Myocyte (in vitro differentiated cells): ENCODE results near the gene TPP2. TPM values are rescaled to one million over a fixed set of nuclear protein-coding genes. Genes with fewer than 3 reads are reported as not detected.

Experiments
- DNase-seq: peaks from one replicate; pipeline ENCODE4 v3.0.0-alpha.2; 2012; ENCODE audit warnings: low read depth
- total RNA-seq: library from RNA; depleted of rRNA; stranded (reverse); fragments of >200 nt; gene quantifications from 2 replicates; pipeline ENCODE4 v1.2.3, GENCODE V29; 2014

The TPP2 gene
- total RNA-seq, 1 donor from 2014 or later = 54.6 TPM

DNA sequence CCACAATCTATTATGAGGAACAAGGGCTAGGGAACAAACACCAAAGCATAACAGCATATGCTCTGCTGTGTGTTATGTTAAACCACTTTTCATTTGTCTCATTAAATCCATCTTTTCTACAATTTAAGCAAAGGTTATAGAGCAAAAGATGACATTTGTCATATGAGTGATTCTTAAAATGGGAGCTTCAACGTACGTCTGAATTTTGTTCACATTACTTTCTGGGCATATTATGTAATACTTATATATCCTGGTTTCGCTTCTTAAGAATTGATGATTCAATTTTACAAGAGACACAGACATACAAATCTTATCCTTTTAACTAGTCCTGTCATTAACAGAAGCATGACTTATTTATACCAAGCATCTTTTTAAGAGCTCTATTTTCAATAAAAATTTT is 3.3 kb upstream of the TPP2 start:
- no peak for DNase-seq

DNA sequence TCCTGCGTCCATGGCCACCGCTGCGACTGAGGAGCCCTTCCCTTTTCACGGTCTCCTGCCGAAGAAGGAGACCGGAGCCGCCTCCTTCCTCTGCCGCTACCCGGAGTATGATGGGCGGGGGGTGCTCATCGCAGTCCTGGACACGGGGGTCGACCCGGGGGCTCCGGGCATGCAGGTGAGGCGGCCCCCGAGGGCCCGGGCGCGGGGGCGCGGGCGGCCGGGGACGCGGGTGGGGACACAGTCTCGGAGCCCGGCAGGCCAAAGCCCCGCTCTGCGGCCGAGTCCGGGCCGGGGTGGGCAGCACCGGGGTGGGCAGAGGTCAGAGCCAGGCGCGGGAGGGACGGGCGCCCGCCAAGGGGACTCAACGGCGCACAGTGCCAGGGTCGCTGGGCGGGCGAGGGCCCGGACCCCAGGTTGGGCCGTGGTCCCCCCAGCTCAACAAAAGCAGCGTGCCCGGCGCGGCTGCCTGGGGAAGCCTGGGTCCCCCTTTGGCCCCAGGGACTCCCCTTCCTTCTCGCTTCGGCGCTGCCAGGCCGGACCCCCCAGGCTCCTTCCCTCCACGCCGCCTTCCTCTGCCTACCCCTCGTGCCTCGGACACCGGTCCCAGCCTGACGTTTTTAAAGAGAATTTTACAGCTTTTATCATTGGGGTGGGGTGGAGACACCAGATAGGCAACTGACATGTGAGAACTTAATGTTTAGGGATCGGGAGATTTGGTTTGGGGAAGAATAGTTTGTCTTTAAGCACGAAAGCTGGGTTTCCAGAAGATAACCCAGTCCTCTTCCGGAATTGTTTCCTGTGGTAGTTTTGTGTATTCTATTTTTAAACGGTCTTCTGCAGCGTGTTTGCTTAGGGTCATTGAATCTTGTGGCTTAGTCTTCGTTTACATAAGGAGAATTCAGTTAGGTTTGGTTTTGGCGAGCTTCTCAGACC is 509 bp downstream of the TPP2 start:
- peak; percentile 21 for DNase-seq

DNA sequence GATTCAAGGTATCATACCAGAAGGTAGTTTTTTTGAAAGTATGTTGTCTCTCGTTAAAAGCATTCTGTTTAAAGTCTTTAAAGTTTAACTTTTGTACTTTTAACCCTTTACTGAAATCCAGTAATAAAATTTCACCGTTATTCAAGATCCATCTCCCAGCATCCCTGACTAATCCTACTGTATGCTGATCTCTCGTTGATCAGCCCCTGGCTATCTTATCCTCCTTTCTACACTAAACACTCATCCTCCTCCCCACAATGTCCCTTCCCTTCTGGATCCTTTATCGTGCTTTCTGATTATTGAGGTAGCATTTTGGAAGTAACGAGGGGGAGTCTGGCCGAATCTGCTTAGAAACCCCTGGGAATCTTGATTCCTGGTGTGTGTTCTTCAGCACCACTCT is 1.3 kb downstream of the TPP2 start:
- no peak for DNase-seq

DNA sequence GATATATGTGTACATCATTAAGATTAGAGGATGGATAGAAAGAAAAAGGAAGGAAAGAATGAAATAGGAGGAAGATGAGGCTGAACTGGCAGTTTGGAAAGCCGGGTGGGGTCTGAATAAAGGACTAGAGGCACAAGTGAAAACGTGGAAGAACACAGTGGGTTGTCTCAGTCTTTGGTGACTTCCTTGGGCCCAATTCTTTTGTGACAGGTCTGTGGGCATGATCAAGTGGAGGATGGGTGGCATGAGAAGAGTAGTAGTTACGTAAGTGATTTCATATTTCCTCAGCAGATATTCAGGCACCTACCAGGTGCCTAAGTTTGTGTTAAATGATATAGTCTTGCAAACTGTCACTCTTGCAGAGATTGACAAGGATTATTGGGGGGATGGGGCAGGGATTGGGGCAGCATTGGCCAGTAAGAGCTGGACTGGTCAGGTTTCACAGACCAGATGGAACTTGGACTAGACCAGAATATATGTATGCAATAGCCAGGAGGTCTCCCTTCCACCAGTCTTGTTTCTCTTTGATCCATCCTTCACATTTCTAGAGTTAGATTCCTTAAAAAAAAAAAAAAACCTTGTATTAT is 2.7 kb downstream of the TPP2 start:
- DNase-seq = no peak

DNA sequence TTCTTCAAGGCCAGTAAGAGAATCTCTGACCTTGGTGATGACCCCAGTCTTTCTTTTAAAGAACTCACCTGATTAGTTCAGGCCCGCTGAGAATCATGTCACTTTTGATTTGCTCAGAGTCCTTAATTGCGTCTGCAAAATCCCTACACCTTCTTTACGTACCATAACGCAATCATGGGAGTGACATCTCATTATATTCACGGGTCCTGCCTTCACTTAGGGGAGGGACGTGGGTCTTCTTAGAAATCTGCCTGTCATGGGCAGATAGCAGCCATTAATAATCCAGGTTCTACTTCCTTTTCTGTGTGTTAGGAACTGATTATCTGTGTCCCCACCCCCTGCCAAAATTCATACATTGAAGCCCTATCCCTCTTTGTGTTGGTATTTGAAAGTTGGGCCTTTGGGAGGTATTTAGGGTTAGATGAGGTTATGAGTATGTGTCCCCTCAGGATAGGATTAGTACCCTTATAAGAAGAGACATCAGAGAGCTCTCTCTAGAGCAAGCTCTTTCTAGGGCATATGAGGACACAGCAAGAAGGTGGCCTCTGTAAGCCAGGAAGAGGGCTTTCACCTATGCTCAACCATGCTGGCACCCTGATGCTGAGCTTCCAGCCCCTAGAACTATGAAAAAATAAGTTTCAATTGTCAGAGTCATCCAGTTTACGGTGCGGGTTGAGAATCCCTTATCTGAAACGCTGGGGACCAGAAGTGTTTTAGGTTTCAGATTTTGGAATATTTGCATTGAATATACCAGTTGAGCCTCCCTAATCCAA is 9.9 kb downstream of the TPP2 start:
- no peak for DNase-seq

DNA sequence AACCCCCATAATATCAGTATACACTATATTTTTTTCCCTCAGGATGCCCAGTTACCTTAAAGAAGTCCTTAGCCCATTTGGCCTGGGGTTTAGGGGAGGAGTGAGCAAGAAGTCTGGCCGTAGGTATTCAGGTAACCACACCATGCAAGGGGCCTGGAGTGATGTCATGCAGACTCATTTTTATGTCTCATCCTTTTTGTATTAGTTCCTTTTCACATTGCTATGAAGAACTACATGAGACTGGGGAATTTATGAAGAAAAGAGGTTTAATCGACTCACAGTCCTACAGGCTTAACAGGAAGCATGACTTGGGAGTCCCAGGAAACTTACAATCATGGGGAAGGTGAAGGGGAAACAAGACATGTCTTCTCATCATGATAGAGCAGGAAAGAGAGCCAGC is 12.2 kb downstream of the TPP2 start:
- no peak for DNase-seq

DNA sequence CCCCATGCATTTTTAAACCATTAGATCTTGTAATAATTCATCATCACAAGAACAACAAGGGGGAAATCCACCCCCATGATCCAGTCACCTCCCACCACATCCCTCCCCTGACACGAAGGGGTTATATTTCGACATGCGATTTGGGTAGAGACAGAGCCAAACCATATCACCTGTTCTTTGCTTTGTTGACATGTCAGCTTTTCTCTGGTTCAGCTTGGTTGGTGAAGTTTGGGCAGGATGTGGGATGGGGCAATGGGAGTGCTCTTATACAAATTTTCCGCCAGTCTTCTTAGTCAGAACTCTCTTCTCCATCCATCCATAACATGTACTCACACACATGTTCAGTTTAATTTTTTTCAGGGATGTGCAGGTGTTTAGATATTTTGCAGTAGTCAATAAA is 12.9 kb downstream of the TPP2 start:
- no peak for DNase-seq

DNA sequence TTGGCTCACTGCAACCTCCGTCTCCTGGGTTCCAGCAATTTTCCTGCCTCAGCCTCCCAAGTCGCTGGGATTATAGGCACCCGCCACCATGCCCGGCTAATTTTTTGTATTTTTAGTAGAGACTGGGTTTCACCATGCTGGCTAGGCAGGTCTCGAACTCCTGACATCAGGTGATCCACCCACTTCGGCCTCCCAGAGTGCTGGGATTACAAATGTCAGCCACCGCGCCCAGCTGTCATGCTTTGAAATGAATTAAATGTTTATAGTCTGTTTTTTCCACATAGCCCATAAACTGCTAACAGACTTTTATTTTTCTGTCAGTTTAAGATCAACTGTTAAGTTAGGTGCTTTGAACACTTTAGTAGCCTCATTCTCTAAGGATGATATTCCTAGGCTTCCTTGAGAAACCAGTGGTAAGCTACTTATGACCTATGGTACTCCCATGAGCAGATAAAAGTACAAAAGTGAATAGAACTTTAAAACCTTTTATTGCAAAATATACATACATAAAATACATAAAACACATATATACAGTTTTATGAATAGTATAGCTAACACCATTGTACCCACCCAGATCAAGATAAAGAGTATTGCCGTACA is 13.6 kb downstream of the TPP2 start:
- DNase-seq = no peak

DNA sequence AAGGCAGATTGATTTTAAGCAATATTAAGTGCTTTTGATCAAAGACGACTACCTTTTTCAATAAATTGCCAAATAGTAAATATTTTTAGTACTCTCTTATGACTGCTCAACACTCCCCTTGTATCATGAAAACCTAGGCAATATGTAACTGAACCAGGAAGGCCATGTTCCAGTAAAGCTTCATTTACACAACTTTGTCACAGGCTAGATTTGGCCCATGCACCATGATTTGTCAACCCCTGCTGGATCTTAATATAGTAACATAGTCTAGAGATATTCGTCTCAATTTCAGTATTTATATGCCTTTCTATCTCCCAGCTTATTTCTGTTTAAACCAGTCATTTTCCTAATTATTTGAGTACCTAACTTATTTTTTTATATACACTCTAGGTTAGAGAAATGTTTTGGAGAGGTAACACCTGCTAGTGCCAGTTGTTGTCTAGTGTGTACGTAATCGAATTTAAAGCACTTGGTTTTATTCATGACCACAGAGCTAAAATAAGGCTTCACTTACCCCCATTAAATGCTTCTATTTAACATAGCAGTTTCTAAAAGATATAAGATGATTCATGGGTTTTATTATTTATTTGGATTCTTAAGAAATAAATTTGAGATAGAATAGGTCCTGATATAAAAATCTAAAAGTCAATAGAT is 21.0 kb downstream of the TPP2 start:
- peak; percentile 17 for DNase-seq

DNA sequence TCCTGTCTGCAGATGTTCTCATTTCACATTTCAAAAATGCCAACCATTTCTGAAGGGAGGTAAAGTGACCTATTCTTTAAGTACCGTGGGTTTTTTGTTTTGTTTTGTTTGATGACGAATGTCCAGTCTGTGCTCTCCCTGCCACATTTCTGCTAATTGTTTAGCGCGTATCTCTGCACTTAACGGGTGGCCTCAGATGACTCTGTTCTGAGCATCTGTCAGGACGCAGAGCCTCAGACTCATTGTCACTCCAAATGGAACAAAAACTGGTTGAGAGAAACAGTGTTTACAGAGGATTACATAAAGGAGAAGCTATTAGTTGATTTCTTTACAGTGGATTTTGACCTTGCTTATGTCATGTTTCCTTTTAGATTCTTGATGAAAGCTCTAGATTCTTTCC is 23.7 kb downstream of the TPP2 start:
- DNase-seq = no peak

DNA sequence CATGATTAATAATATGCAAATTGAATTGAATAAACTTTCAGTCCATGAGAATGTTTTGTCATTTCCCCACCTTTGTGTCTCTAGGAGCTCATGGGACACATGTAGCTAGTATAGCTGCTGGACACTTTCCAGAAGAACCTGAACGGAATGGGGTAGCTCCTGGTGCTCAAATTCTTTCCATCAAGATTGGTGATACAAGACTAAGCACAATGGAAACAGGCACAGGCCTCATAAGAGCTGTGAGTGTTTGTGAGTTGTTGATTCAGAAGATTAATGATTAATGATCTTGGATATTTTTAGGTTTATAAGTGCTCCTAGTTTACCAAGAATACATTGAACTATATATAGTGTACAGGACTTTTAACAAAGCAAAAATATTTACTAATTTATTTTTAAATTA is 30.1 kb downstream of the TPP2 start:
- DNase-seq = no peak

DNA sequence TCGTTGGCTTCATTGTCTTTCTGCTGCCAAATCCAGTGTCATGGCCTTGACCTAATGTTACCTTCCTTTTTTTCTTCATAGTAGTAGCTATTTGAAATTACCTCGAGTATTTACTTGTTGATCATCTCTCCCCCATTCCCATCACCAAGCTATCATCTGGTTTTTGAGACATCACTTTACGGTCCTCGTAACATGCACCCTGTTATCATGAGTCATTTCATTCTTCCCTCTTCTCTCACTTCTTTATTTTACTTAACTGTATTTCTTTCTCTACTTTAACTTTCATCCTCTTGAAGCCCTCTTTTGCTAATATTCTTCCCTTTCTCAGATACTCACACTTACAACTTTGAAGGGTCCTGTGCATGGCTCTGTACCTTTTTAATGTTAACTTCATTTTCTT is 31.8 kb downstream of the TPP2 start:
- no peak for DNase-seq

DNA sequence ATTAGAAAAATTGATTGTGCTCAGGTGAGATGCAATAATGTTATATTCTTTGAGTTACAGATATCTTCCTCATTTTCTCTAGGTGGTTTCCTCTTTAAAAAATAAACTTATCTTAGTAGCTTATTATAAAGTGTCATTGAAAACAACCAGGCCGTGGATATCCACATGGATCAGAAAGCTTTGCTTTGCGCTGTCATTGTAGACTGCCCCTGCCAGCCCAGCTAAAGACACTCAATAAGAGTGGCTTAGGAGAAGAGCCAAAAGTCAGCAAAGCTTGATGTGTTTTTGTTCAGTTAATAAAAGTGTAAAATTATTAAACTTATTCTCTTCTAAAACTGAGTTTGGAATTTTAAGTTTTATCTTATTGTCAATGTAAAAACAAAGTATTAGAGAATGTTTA is 34.4 kb downstream of the TPP2 start:
- no peak for DNase-seq

DNA sequence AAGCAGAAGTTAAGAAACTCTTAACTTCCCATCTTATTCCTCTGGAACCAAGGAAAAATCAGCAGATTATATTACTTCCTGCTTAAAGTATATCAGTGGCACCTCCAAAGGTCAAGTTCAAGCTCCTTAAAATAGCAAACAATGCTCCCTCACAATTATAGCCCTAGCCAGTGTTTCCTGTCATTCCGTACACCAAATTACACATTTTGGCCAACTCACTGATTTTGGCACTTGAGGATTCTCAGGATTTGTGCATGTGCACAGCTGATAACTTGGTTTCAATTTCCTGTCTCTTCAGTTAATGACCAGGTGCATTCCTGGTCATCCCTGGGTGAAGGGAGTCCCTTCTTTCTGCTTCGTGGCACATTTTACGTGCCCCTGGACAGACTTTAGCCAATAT is 42.0 kb downstream of the TPP2 start:
- DNase-seq = no peak

DNA sequence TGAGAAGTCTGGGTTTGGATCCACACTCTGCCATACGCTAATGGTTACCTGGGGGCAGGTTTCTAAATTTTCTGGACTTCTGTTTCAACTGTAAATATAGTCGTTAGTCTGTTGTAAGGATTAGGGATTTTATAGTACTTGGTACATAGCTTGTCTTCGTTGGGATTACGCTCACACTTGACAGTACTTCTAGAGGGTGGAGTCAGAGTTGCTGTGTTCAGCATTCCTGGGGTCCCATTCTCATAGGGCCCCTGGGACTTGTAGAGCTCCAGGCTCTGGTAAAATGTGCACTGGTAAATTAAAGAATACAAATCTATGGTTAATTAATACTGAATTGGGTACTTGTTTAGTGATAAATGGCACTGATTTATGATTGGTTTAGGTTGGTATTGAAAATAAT is 45.2 kb downstream of the TPP2 start:
- DNase-seq = no peak

DNA sequence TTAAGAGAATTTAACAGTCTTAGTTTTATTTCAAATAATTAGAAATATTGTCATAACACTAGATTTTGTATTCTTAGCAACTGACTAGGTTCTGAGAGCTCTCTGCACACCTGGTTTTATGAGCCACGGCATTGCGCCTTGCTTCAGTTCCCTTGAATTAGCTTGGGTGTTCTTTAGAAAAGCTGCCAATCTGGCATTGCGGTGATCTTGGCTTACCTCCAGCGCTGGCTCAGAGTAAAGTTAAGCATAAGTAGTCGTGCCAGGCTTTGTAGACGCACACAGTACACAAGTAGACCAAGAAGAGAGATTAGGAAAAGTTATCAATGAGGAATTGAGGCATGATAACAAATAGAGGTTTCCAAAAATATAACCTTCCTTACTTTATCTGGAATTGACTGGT is 45.7 kb downstream of the TPP2 start:
- DNase-seq = no peak

DNA sequence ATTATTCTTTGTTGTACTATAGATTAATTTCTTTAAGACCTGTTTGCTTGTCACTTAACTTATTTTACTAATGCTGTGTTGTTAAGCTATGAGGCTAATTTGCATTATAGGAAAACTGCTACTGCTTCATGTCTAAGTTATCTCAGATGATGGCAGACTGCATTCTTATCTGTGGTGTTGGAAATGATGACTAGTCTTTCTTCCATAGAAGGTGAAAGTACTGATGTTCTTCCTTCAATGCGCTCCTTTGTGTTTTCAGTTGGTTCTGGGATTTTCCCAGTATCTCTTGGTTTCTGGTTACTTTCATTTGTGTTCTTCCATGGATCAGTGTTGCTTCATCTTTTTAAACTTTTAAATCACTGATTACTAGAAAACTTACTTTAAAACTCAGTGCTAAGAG is 46.9 kb downstream of the TPP2 start:
- DNase-seq = no peak

DNA sequence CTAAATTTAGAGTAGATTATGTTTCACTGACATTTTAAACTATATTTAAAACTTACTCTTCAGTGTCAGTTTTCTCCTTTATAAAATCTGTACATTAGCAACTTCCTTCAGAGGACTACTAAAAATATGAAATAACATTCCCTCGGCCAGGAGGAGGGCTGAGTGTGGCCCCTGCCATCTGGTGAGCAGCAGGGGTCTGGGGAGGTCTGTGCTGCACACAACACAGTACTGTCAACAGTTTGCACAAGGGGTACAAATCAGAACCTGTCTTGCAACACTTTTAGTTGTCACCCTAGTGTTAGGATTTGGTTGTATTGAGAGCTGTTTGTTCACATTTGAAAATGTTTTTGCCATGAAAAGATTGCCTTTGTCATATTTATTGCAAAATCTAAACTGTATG is 48.9 kb downstream of the TPP2 start:
- DNase-seq = no peak

DNA sequence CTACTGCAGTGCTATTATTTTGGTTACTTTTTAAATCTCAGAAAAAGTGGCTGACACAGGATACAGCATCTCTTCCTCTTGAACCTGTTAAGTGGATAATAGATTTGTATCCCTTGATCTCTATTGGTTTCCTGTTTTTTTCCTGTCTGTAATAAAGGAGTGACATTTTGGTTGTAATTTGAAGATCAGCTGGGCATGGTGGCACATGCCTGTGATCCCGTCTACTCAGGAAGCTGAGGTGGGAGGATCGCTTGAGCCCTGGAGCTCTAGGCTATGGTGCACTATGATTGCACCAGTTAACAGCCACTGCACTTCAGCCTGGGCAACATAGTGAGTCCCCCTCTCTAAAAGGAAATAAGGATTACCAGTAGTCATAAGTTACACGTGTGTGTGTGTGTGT is 51.3 kb downstream of the TPP2 start:
- DNase-seq = no peak

DNA sequence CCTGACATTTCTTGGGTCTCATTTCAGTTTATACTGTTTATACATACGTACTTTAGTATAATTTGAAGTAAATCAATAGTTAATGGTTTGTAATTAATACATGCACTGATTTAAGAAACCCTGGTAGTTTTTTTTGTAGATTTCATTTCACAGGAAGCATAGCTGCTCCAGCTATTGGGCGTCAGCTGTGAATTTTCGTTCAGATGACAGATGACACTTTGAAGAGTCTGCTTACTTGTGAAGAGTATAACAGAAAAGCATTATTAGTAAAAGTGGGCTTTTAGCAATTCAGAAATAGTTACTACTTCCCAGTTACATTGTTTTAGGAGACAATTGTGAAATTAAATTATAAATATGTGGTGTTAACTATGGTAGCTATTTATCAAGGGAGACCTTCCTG is 53.7 kb downstream of the TPP2 start:
- peak; percentile 22 for DNase-seq

DNA sequence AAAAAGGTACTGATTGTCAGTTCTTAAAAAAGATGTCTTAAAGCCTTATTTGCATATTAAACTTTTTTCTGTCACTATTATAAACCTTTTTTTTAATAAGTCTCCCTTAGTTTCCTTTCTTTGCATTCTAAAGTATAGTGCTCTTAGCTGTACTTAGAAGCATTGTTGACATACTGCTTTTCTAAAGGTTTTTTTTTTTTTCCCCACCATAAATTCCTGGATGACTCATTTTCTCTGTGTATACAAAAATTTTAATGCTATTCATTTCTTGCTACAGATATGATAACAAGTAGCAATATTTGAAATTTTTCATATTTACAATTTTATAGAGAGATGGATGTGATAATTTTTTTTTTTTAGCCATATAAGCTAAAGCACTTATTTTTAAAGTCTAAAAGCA is 54.6 kb downstream of the TPP2 start:
- DNase-seq = no peak
